ENCODE measurements around the gene CUBN.

Gene CUBN

GRCh38 chr10:16905320-16905719 lies 224.3 kb downstream of the CUBN start:
- DNase-seq = no peak

- DNase-seq = no peak
Observed at GRCh38 chr10:16904639-16905061, 225.0 kb downstream of the CUBN start.

GRCh38 chr10:16904049-16904448 lies 225.6 kb downstream of the CUBN start:
- DNase-seq = no peak

GRCh38 chr10:16902606-16903005 lies 227.0 kb downstream of the CUBN start:
- DNase-seq = no peak

- no peak for DNase-seq
Observed at GRCh38 chr10:16901106-16901505, 228.5 kb downstream of the CUBN start.

GRCh38 chr10:16896993-16897392 lies 232.6 kb downstream of the CUBN start:
- no peak for DNase-seq

GRCh38 chr10:16894821-16895220 lies 234.8 kb downstream of the CUBN start:
- DNase-seq = no peak

- no peak for DNase-seq
Observed at GRCh38 chr10:16893664-16894063, 235.9 kb downstream of the CUBN start.

- DNase-seq = peak; percentile 85
Observed at GRCh38 chr10:16891375-16892313, 238.0 kb downstream of the CUBN start.

GRCh38 chr10:16890691-16891090 lies 238.9 kb downstream of the CUBN start:
- no peak for DNase-seq

- no peak for DNase-seq
Observed at GRCh38 chr10:16887565-16887964, 242.0 kb downstream of the CUBN start.

GRCh38 chr10:16886031-16886430 lies 243.6 kb downstream of the CUBN start:
- DNase-seq = no peak

GRCh38 chr10:16884497-16884896 lies 245.1 kb downstream of the CUBN start:
- no peak for DNase-seq

- DNase-seq = no peak
Observed at GRCh38 chr10:16883084-16883483, 246.5 kb downstream of the CUBN start.

- peak; percentile 76 for DNase-seq
Observed at GRCh38 chr10:16870331-16870730, 259.3 kb downstream of the CUBN start.

- no peak for DNase-seq
Observed at GRCh38 chr10:16867990-16868389, 261.6 kb downstream of the CUBN start.

- no peak for DNase-seq
Observed at GRCh38 chr10:16867556-16867955, 262.1 kb downstream of the CUBN start.

GRCh38 chr10:16866541-16867275 lies 262.9 kb downstream of the CUBN start:
- DNase-seq = no peak

GRCh38 chr10:16865766-16866165 lies 263.8 kb downstream of the CUBN start:
- DNase-seq = no peak

GRCh38 chr10:16863766-16864165 lies 265.8 kb downstream of the CUBN start:
- DNase-seq = no peak

- no peak for DNase-seq
Observed at GRCh38 chr10:16857419-16857818, 272.2 kb downstream of the CUBN start.

- DNase-seq = peak; percentile 93
Observed at GRCh38 chr10:16856567-16856966, 273.0 kb downstream of the CUBN start.

- no peak for DNase-seq
Observed at GRCh38 chr10:16856092-16856491, 273.5 kb downstream of the CUBN start.

- no peak for DNase-seq
Observed at GRCh38 chr10:16854623-16855022, 275.0 kb downstream of the CUBN start.

Measured in islet precursor cell (in vitro differentiated cells).